Activated T-cell treated with anti-CD3 and anti-CD28 coated beads, Interleukin-2, amount 50 U/mL, for 24 hours (primary cell): ENCODE data around the gene HES3.

Source experiments
- DNase-seq: peaks from one replicate; pipeline ENCODE4 v3.0.0-alpha.2; 2020
- H3K27ac Mint-ChIP-seq: 2 replicates; pipeline ENCODE4 v1.8.0; 2020; ENCODE audit warnings: mild to moderate bottlenecking, mixed read lengths
- H3K27me3 Mint-ChIP-seq: 2 replicates; pipeline ENCODE4 v1.8.0; 2020; ENCODE audit warnings: mixed read lengths
- H3K36me3 Mint-ChIP-seq: 2 replicates; pipeline ENCODE4 v1.8.0; 2020; ENCODE audit warnings: low read depth, mixed read lengths
- H3K4me1 Mint-ChIP-seq: 2 replicates; pipeline ENCODE4 v1.8.0; 2020; ENCODE audit warnings: low read depth, mixed read lengths
- H3K4me3 Mint-ChIP-seq: 2 replicates; pipeline ENCODE4 v1.8.0; 2020; ENCODE audit warnings: mild to moderate bottlenecking, moderate library complexity, mixed read lengths
- H3K9me3 Mint-ChIP-seq: 2 replicates; pipeline ENCODE4 v1.8.0; 2020; ENCODE audit warnings: mixed read lengths

The HES3 gene

DNA sequence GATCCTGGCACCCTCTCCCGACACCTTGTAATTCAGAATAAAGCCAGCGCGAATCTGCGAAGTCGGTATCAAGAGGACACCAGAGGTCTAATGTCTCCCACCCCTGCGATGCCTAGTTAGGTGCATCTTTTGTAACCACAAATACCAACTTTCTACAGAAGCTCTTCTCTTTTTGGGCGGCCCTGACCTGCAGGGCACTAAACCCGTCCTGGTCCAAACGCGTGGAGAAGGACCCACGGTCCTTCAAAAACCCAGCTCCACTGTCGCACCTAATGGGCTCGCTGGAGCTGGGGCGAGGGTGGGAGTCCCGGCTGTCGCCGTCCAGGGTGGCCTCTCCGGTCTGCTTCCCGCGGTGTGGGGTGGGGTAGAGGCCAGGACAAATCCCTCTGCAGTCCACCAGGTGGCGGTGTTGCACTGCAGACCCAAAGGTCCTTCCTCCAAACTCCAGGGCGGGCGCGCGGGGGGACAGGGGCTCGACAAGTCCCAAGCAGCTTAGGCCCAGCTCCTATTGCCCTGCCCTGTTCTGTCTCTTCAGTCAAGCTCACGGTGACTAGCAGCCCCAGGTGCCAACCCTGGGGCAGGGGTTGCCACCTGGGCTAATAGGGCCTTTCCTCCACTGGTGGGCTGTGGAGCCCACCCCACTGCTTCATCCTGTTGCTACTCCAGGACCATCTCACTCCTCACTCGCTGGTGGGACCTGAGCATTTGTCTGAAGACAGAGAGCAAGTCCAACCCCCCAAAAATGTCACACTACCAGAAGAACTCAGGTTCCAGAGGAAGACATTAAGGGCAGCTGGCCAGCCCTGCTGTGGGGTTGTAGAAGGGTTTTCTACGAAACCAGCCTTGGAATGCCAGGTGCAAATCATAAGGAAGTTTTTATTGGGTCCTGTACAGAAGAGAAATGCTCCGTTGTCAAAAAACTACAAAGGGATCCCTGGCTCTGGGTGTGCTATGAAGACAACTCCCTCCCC is 2.8 kb downstream of the HES3 start:
- Mint-ChIP-seq H3K27me3 (peaks cover 72% of the 10 kb centered on the region), H3K27ac (peak overlapping the region; percentile 79)
- peak; percentile 88 for DNase-seq

DNA sequence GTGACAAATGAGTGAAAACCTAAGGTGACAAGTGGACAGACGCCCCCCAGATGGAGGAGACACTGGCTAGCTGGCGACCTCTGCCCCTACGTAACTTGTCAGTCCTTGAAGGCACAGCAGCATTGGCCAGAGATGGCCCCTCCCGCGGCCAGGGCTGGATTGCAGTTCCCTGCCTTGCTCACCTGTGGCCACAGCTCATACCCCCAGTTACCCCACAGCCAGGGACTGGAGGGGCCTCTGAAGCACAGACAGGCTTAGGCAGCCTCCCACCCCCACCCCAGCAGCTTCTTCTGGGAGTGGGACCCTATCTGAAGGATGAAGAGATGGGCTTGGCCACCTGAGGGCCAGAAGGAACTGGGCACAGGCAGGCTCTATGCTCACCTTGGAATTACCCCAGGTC is 3.7 kb downstream of the HES3 start:
- no peaks in the 10 kb centered on the region for H3K9me3 Mint-ChIP-seq
- DNase-seq, result no peak
- no peaks in the 10 kb centered on the region for H3K36me3 Mint-ChIP-seq
- no peak overlapping the region for H3K4me3 Mint-ChIP-seq
- peaks cover 10% of the 10 kb centered on the region for H3K4me1 Mint-ChIP-seq
- H3K27me3 Mint-ChIP-seq, result peaks cover 75% of the 10 kb centered on the region
- H3K27ac Mint-ChIP-seq, result no peak overlapping the region

More for the DNA sequence above, 2.8 kb downstream of the HES3 start:
- H3K4me1 Mint-ChIP-seq, result peaks cover 10% of the 10 kb centered on the region
- peak overlapping the region; percentile 49 for H3K4me3 Mint-ChIP-seq
- H3K36me3 Mint-ChIP-seq, result no peaks in the 10 kb centered on the region
- H3K9me3 Mint-ChIP-seq, result no peaks in the 10 kb centered on the region

DNA sequence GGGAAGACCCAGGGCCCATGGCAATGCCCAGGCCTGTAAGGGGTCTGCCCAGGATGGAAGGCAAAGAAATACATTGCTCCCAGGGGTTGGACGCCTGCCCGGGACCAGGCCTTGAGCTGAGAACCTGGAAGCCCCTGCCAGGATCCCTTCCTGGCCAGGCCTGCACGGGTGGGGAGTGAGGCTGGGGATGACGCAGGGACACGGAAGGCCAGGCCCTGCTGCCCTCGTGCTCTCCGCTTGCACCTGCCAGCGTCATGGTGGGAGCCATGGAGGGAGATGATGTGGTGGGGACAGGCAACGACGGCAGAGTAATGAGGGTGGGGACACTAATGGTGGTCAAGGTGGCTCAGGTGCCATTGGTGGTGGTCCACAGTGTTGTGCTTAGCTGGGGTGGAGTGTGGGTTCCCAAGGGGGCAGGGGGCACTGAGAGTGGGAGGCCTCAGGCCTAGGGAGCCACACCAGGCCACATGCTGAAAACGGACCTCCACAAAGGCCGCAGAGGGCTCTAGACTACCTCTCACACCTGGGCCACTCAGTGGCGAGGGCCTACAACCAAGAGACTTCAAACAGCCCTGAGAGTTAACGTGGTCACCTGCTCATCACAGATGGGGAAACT is 4.3 kb downstream of the HES3 start:
- peaks cover 10% of the 10 kb centered on the region for H3K4me1 Mint-ChIP-seq
- no peak for DNase-seq
- H3K27ac Mint-ChIP-seq, result no peak overlapping the region
- no peaks in the 10 kb centered on the region for H3K36me3 Mint-ChIP-seq
- H3K9me3 Mint-ChIP-seq, result no peaks in the 10 kb centered on the region
- H3K27me3 Mint-ChIP-seq, result peaks cover 69% of the 10 kb centered on the region
- no peak overlapping the region for H3K4me3 Mint-ChIP-seq

DNA sequence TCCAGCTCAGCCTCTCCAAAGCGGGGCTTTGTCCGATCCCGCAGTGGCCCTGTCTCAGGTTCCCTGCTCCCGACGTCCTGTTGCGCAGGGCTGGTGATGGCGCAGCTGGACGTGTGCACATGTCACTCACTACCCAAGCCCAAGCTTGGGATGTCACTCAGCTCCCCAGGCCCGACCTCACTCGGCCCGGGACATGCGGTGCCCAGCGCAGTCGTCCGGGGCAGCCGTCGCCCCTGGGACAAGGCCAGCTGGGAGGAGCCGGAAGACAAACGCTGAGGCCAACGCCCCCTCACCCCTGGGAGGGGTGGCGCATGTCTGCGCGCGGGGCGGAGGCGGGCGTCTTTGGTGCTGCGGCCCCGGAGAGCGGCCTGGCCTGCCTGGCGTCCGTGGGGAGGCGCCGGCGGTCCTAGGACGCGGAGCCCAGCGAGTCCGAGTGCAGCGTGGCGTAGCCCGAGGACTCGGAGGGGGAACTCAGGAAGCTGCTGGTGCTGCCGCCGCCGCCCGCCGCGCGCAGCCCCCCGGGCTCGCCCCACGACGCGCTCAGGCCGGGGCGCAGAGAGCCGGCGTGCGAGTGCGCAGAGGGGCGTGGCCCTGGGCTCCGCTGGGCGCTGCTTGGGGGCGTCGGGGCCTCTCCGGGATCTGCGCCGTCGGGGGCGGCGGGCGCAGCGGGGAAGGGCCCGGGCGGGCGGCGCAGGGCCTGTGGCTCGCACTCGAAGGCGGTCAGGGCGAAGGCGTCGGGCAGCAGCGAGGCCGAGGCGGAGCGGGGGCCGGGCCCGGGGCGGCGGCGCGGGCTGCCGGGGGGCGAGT is 5.2 kb downstream of the HES3 start:
- H3K27ac Mint-ChIP-seq, result no peak overlapping the region
- H3K4me3 Mint-ChIP-seq, result no peak overlapping the region
- H3K27me3 Mint-ChIP-seq, result peaks cover 60% of the 10 kb centered on the region
- H3K36me3 Mint-ChIP-seq, result no peaks in the 10 kb centered on the region
- no peaks in the 10 kb centered on the region for H3K9me3 Mint-ChIP-seq
- H3K4me1 Mint-ChIP-seq, result peaks cover 10% of the 10 kb centered on the region
- DNase-seq, result no peak

DNA sequence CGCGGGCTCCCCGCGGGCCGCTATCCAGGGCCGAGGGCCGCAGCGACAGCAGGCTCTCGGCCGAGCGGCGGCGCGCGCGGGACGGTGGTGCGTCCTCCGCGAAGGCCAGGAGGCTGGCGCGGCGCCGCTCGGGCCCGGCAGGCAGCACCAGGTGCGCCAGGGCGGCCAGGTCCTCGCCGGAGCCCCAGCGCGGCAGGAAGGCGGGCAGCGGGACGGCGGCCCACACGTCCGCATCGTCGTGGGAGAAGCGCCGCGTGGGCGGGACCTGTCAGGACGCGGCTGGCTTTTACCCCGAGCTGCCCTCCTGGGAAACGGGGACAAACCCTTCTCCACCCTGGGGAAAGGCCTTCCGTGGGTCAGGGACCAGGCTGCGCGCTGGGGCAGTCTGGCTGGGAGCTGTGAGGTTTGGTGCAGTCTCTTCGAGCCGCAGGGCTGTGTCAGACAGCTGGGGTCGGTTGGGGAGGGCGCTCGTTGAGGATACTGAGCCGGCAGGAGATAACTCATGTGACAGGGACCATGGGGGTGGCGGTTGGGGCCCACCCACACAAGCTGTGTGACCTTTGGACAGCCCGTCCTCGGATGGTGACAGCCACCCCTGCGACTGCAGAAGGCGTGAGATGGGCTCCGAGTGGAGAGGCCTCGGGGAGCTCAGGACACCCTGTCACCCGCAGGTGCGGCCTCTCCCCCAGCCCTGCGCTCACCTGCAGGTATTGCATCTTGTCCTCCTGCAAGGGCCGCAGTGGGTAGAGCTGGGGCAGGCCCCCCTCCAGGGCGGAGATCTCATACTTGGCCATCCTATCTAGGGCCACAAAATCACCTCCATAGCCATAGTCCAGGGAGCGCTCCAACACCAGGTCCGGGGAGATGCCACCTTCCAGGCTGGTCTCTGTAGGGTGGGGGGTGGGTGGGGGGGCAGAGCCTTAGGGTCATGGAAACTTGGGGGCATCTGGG is 6.0 kb downstream of the HES3 start:
- no peak for DNase-seq
- no peak overlapping the region for H3K27ac Mint-ChIP-seq
- no peak overlapping the region for H3K4me3 Mint-ChIP-seq
- H3K9me3 Mint-ChIP-seq, result no peaks in the 10 kb centered on the region
- H3K4me1 Mint-ChIP-seq, result peaks cover 10% of the 10 kb centered on the region
- H3K36me3 Mint-ChIP-seq, result no peaks in the 10 kb centered on the region
- peaks cover 54% of the 10 kb centered on the region for H3K27me3 Mint-ChIP-seq

DNA sequence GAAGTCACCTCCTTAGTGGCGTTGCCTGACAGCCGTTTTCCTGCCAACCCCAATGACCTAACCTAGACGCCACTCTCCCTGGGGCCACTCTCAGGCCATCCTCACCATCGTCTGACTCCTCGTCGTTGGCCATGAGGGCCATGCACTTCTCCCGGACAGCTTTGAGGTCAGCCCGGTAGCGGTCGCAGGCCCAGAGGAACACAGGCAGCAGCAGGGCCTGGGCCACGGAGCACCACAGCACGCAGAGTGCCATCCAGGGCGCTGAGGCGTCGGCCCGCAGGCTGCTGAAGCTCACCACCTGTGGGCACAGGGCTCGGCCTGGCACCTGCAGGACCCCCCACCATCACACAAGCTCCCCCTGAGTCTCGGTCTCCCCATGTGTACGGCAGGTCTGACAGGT is 7.3 kb downstream of the HES3 start:
- no peak for DNase-seq
- Mint-ChIP-seq H3K36me3 (no peaks in the 10 kb centered on the region), H3K27me3 (peaks cover 50% of the 10 kb centered on the region), H3K27ac (no peak overlapping the region), H3K4me3 (no peak overlapping the region), H3K9me3 (no peaks in the 10 kb centered on the region), H3K4me1 (peaks cover 7% of the 10 kb centered on the region)

DNA sequence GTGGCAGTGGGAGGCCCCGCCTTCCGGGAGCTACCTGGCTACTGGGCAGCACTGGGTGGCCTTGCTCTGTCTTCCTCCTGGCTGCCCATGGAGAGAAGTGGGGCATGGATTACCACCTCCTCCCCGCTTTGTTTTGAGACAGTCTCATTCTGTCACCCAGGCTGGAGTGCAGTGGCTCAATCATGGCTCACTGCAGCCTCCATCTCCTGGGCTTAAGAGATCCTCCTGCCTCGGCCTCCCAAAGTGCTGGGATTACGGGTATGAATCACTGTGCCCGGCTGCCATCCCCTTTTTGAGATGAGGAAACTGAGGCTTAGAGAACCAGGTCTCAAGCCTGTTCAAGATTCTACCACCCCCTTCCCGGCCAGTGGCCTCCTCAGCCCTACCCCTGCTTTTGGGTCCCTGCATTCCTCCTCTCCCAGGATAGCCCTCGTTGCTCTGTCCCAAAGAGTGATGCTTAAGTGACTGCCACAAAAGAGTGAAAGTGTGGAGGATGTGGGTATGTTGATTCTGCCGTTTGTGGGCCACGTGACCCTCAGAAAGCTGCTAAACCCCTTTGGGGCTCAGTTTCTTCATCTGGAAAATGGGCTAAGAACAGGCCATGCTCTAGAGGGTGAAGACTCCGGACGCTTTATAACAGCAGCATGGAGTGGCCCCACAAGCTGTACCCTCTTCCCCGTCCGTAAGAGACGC is 7.8 kb downstream of the HES3 start:
- Mint-ChIP-seq H3K27ac (no peak overlapping the region), H3K27me3 (peaks cover 44% of the 10 kb centered on the region), H3K9me3 (no peaks in the 10 kb centered on the region), H3K36me3 (no peaks in the 10 kb centered on the region), H3K4me1 (peaks cover 2% of the 10 kb centered on the region), H3K4me3 (no peak overlapping the region)
- DNase-seq, result no peak

DNA sequence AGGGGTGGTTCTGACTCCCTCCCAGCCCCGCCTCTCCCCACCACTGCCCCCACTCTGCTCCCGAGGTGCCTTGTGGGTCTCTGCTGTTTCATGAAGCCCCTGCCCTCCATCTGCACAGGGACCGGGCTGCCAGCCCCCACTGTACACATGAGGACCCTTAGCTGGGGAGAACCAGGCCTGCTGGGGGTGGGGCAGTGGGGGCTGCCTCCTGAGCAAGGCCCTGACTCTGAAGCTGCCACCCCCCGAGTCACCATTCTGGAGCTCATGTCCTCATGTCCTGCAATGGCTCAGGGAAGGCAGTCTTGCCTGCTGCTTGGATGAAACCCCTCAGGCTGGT is 8.4 kb downstream of the HES3 start:
- no peaks in the 10 kb centered on the region for H3K36me3 Mint-ChIP-seq
- peaks cover 2% of the 10 kb centered on the region for H3K4me1 Mint-ChIP-seq
- no peak overlapping the region for H3K4me3 Mint-ChIP-seq
- no peak for DNase-seq
- peaks cover 39% of the 10 kb centered on the region for H3K27me3 Mint-ChIP-seq
- H3K9me3 Mint-ChIP-seq, result no peaks in the 10 kb centered on the region
- H3K27ac Mint-ChIP-seq, result no peak overlapping the region

DNA sequence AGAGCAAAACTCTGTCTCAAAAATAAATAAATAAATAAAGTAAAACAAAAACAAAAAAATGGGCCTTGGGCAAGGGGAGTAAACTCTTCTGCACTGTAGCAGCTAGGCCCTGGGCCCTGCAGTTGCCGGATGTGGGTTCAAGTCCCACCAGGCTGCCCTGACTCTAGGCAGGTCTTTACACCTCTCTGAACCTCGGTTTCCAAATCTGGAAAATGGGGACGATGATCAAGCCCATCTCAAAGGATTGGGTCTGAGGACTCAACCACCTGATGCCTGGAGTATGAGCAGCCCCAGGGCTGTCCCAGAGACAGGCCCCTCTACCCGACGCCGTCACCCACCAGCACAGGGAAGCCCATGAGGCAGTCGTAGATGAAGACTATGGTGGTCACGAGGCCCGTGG is 9.4 kb downstream of the HES3 start:
- no peak overlapping the region for H3K27ac Mint-ChIP-seq
- H3K9me3 Mint-ChIP-seq, result no peaks in the 10 kb centered on the region
- DNase-seq, result no peak
- no peak overlapping the region for H3K4me3 Mint-ChIP-seq
- H3K36me3 Mint-ChIP-seq, result no peaks in the 10 kb centered on the region
- peaks cover 34% of the 10 kb centered on the region for H3K27me3 Mint-ChIP-seq
- peaks cover 2% of the 10 kb centered on the region for H3K4me1 Mint-ChIP-seq

DNA sequence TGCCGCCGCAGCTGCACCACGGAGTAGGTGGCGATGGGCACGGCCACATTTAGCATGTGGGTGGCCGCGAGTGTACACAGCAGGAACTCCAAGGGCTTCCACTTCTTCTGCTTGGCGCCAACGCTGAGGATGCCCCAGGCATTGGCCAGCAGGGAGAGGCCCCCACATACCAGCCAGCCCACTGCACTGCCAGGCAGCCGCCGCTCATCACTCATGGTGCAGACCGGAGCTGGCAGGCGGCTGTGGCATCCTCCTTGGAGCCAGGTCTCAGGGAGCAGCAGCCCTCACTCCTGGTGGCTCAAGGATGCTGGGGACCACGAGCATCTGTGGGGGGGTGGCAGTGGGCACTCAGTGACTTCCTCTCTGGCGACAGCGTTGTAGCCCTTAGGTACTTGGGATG is 10.7 kb downstream of the HES3 start:
- H3K36me3 Mint-ChIP-seq, result no peaks in the 10 kb centered on the region
- H3K27me3 Mint-ChIP-seq, result peaks cover 40% of the 10 kb centered on the region
- no peak for DNase-seq
- H3K27ac Mint-ChIP-seq, result no peak overlapping the region
- no peaks in the 10 kb centered on the region for H3K9me3 Mint-ChIP-seq
- H3K4me1 Mint-ChIP-seq, result peaks cover 3% of the 10 kb centered on the region
- no peak overlapping the region for H3K4me3 Mint-ChIP-seq

DNA sequence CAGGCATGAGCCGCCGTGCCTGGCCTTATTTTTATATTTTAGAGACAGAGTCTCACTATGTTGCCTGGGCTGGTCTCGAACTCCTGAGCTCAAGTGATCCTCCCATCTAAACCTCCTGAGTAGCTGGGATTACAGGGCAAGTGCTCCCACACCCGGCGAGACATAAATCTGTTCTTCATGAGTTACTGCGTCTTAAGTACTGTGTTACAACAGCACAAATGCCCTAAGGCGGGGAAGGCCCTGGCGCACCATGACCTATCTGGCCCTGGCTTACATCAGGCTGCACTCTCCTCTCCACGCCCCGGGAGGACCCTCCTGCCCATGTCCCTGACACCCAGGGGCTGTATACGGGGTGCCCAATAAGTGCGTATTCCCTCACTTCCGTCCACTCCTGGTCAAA is 12.7 kb downstream of the HES3 start:
- H3K4me1 Mint-ChIP-seq, result peaks cover 5% of the 10 kb centered on the region
- no peaks in the 10 kb centered on the region for H3K36me3 Mint-ChIP-seq
- H3K27ac Mint-ChIP-seq, result no peak overlapping the region
- peaks cover 28% of the 10 kb centered on the region for H3K27me3 Mint-ChIP-seq
- DNase-seq, result no peak
- no peaks in the 10 kb centered on the region for H3K9me3 Mint-ChIP-seq
- no peak overlapping the region for H3K4me3 Mint-ChIP-seq

DNA sequence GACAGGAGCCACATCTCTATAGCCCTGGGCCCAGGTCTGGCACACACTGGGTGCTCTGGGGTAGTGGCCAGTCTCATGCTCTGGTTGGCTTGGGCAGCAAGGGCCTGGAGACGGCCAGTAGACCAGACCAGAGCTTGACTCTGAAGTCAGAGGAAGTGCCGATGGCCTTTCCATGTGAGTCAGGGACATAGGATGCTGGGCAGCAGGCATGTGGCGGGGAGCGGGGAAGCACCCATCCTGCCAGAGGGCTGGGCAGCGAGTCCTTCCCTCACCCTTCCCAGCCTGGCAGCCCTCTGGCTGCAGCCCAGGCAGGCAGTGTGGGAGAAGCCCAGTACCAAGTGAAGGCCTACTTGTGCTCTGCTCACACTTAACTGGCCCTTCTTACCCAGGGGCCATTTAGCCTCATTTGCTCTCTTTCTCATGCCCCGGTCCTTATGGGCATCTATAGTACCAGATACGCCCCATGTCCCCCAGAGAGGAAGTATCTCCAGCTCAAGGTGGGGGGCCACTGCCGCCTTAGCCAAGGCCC is 13.6 kb downstream of the HES3 start:
- peaks cover 28% of the 10 kb centered on the region for H3K27me3 Mint-ChIP-seq
- peaks cover 5% of the 10 kb centered on the region for H3K4me1 Mint-ChIP-seq
- H3K4me3 Mint-ChIP-seq, result no peak overlapping the region
- no peaks in the 10 kb centered on the region for H3K9me3 Mint-ChIP-seq
- no peak for DNase-seq
- H3K27ac Mint-ChIP-seq, result no peak overlapping the region
- no peaks in the 10 kb centered on the region for H3K36me3 Mint-ChIP-seq

DNA sequence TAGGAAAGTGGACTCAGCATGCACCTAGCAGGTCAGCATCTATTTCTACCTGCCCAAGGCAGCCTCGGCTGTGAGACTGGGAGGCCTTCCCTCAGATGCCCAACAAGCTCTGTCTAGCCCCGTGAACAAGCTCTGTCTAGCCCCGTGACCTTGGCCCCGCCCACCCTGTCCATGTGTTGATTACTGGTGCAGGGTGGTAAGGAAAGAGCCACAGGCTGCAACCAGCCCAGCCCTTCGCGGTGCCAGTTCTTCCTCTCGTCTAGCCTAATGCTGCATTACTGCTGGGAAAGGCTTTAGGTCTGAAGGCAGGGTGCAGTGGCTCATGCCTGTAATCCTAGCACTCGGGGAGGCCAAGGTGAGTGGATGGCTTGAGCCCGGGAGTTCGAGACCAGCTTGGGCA is 14.7 kb downstream of the HES3 start:
- H3K4me3 Mint-ChIP-seq, result no peak overlapping the region
- no peaks in the 10 kb centered on the region for H3K9me3 Mint-ChIP-seq
- H3K27me3 Mint-ChIP-seq, result peaks cover 32% of the 10 kb centered on the region
- DNase-seq, result no peak
- H3K4me1 Mint-ChIP-seq, result peaks cover 5% of the 10 kb centered on the region
- no peak overlapping the region for H3K27ac Mint-ChIP-seq
- no peaks in the 10 kb centered on the region for H3K36me3 Mint-ChIP-seq
